Rectal smooth muscle tissue (tissue), 1 donor: ENCODE measurements around the gene TMPRSS13.

Experiments used
- H3K27ac ChIP-seq: one replicate; pipeline ENCODE4 v1.7.0; 2013; ENCODE audit warnings: low read depth, low read length, inconsistent platforms
- H3K27me3 ChIP-seq: one replicate; pipeline ENCODE4 v1.7.0; 2013; ENCODE audit warnings: low read length; ENCODE audit not compliant: control insufficient read depth, insufficient read depth
- H3K36me3 ChIP-seq: one replicate; pipeline ENCODE4 v1.7.0; 2013; ENCODE audit warnings: low read length; ENCODE audit not compliant: control insufficient read depth, insufficient read depth
- H3K4me1 ChIP-seq: one replicate; pipeline ENCODE4 v1.7.0; 2013; ENCODE audit warnings: low read length; ENCODE audit not compliant: control insufficient read depth, insufficient read depth
- H3K4me3 ChIP-seq: one replicate; pipeline ENCODE4 v1.7.0; 2013; ENCODE audit warnings: low read length
- H3K9ac ChIP-seq: one replicate; pipeline ENCODE4 v1.7.0; 2013; ENCODE audit warnings: low read length

Gene TMPRSS13

DNA sequence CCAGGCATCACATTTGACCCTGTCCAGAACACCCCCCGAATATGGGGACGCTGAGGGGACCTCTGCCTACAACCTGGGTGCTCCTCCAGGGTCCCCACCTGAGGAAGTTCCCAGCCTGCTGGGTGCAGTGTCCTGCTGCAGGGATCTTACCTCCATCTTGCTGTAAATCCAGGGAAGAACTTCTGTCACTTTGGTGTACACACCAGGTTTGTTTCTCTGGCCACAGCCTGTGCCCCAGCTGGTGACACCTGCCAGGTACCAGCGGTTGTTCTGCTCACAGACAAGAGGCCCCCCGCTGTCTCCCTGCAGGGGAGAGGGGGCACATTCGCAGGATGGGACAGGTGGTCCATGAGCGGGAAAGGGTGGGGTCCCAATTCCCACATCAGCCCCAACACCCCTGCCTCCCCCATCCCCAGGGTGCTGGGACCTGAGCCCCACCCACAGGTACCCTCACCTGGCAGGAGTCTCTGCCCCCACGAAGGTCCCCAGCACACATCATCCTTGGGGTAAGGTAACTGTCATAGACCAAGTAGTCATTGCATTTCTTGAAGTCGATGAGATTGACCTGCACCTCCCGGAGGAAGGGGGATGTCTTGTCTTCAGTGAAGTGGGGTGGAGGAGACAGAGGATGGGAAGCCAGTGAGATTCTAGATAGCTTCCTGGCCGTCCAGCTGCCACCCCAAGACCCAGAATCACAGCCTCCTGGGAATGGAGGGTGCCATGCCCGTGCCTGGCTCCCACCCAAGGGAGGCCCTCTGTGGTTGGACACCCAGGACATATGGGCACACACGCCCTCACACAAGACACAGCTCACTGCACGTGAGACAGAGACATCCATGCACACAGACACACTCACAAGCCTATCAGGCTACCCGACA, 25.5 kb downstream of the TMPRSS13 start:
- Histone ChIP-seq H3K4me1 (peaks cover 3% of the 10 kb centered on the region), H3K4me3 (no peak overlapping the region), H3K27ac (no peak overlapping the region), H3K27me3 (no peaks in the 10 kb centered on the region), H3K9ac (no peak overlapping the region), H3K36me3 (no peaks in the 10 kb centered on the region)

DNA sequence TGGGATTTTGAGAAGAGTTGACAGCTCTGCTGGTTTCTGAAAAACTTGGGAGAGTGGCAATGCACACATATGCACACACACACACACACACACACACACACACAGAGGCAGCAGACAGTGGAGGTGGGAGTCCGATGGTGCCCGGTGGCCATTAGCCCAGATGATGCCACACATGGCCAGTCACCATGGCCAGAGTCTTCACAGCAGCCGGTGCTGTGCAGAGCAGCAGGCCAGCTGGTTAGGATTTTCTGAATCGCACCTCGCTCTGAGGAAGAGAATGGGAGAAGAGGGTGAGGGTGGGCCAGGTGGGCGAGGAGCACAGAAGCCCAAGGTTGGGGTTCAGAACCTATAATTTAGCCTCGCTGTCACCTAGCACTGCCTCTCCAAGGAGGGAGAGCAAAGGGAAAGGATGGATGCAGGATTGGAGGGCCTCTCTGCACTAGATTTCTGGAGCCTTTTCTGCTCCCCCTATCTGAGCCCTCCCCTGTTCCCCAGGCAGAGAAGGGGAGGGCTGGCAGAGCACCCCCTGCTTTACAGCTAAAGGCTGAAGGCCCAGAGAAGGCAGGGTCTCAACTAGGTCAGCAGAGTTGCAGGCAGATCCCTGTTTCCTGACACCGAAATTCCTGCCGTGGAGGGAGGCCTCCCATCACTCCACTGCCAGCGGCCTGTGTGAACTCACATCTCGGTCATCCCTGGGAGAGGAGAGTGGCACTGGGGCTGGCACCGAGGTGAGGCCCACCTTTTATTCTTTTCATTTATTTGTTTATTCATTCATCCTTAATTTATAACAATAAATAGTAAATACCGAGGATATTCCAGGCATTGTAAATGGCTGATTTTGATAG, 27.0 kb downstream of the TMPRSS13 start:
- no peak overlapping the region for H3K4me3 ChIP-seq
- no peak overlapping the region for H3K9ac ChIP-seq
- no peaks in the 10 kb centered on the region for H3K36me3 ChIP-seq
- no peaks in the 10 kb centered on the region for H3K4me1 ChIP-seq
- H3K27me3 ChIP-seq: no peaks in the 10 kb centered on the region
- no peak overlapping the region for H3K27ac ChIP-seq

DNA sequence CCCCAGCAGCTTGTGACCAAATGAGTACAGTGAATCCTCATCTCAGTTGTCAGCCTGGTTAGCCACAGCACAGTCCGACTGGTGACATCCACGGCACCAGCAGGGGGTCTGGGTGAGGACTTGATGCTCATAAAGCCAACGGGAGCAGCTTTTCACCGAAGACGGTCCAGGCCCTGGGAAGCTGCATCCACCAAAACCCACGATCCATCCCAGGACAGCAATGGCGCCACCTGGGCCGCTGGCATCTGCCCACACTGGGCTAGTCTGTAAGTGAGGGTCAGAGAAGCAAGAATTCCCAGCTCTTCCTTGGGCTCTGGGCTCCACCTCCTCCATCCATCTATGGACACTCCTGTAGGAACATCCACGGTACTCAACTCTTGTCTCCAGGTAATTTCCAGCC, 27.6 kb downstream of the TMPRSS13 start:
- Histone ChIP-seq H3K4me3 (no peak overlapping the region), H3K4me1 (no peaks in the 10 kb centered on the region), H3K27ac (no peak overlapping the region), H3K36me3 (no peaks in the 10 kb centered on the region), H3K9ac (no peak overlapping the region), H3K27me3 (no peaks in the 10 kb centered on the region)

DNA sequence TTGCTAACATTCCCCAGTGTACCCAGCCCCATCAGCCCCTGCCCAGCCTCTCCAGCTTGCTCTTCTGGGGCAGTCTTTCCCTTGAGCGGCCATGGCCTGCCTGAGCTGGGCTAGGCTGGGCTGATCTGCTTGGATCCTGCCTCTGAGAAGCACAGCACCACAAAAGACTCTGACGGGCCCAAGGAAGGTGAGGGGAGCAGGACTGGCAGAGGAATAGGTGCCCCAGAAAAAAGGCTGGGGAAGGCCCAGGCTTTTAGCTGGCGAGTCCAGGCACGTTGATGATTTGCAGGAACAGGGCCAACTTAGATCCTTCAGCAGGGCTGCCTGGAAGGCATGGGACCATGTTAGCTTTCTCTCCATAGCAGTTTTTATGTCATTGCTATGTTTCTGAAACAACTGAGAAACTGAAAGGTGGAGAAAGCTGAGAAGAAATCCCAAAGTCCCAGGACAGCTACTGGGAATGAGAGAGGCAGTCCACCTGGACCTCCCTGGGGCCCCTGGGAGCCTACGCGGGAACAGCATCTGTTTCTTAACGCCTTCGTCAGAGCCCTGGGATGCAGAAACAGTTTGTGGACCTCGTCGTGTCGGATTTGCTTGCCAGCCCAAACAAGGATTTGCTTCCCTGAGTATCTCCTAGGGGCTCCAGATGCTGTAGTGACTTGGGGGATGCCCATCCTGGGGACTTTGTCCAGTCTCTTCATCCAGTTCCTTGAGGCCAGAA, 28.3 kb downstream of the TMPRSS13 start:
- Histone ChIP-seq H3K27me3 (no peaks in the 10 kb centered on the region), H3K4me3 (no peak overlapping the region), H3K27ac (no peak overlapping the region), H3K36me3 (no peaks in the 10 kb centered on the region), H3K9ac (no peak overlapping the region), H3K4me1 (no peaks in the 10 kb centered on the region)

DNA sequence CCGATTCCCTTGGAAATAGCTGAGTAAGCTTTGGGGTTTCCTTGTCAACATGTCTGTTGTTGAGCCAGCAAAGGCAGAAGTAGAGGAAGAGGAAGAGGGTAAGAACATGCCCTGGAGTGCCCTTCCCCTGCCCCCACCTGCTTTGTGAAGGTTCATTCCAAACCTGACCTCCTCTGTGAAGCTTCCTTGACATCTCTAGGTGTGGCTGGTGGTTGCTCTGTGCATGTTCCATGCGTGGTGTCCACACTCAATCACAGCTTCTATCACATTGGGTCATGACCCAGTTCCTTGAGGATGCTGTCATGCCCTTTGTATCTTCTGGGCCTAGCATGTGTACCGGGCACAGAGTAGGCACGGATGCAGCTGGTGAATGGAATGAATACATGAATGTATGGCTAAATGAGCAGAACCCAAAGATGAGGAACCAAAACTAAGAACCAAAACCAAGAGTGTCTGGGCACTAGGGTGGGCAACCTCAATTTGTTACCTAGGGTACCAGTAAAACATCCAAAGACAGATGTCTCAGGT, 29.0 kb downstream of the TMPRSS13 start:
- Histone ChIP-seq H3K36me3 (no peaks in the 10 kb centered on the region), H3K9ac (no peak overlapping the region), H3K27ac (no peak overlapping the region), H3K4me3 (no peak overlapping the region), H3K27me3 (no peaks in the 10 kb centered on the region), H3K4me1 (no peaks in the 10 kb centered on the region)

DNA sequence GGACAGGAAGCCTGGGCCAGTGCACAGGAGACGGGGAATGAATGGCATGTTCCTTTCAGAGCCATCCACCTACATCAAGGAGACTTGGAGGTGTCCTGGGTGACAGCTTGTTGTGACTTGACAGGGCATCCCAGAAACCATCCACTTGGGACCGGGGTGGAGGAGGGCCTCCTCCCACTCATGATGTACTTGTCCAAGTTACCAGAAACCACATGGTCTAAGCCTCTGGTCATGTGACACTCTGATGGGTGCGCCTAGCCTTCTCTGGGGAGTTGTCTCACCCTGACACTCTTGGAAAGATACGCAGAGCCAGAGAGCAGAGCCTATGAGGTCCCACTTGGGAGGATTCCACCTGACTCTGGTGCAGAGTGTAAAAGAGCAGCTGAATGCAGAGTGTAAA, 31.1 kb downstream of the TMPRSS13 start:
- Histone ChIP-seq H3K4me3 (no peak overlapping the region), H3K36me3 (no peaks in the 10 kb centered on the region), H3K9ac (no peak overlapping the region), H3K27ac (no peak overlapping the region), H3K4me1 (no peaks in the 10 kb centered on the region), H3K27me3 (no peaks in the 10 kb centered on the region)

DNA sequence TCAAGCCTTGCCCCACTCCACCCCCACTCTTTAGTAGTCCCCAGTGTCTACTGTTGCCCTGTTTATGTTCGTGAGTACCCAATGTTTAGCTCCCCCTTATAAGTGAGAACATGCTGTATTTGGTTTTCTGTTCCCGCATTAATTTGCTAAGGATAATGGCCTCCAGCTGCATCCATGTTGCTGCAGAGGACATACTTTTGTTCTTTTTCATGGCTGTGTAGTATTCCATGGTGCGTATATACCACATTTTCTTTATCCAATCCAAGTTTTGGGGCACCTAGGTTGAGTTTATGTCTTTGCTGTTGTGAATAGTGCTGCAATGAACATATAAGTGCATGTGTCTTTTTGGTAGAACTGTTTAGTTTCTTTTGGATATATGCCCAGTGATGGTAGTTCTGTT, 36.6 kb downstream of the TMPRSS13 start:
- H3K27ac ChIP-seq: no peak overlapping the region
- no peak overlapping the region for H3K9ac ChIP-seq
- H3K4me1 ChIP-seq: peaks cover 3% of the 10 kb centered on the region
- H3K27me3 ChIP-seq: no peaks in the 10 kb centered on the region
- H3K4me3 ChIP-seq: no peak overlapping the region
- H3K36me3 ChIP-seq: no peaks in the 10 kb centered on the region

DNA sequence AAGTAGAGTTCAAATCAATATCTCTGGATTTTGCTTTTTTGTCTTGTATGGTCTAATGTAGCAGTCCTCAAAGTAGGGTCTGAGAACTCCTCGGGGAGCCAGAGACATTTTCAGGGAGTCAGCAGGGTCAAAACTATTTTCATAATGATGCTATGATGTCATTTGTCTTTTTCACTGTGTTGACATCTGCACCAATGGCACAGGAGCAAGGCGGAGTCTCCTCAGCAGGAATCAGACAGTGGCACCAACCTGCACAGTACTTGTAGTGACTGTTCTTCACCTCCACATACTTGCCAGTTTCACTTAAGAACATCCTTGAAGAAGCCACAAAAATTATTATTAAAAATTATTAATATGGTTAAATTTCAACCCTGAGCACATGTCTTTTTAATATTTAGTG, 37.8 kb downstream of the TMPRSS13 start:
- no peaks in the 10 kb centered on the region for H3K27me3 ChIP-seq
- H3K9ac ChIP-seq: no peak overlapping the region

DNA sequence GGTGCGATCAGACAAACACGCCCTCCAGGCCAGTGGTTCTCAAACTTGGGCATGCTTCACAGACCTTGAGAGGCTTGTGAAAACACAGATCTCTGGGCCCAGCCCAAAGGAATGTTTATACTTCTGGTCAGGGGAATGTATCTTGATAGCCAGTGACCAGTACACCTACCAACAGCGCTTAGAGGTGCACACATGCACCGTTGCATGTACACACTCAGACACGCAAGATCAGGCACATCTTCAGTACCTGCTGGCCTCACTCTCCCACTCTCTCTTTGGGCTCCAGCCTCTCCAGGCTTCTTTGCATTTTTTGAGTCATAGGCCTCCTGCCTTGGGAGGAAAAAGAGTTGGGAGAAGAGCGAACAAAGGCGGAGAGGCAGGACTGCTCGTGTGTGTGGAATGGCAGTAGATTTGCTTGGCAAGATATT, 41.0 kb downstream of the TMPRSS13 start:
- no peaks in the 10 kb centered on the region for H3K27me3 ChIP-seq
- no peak overlapping the region for H3K4me3 ChIP-seq
- H3K9ac ChIP-seq: no peak overlapping the region
- H3K36me3 ChIP-seq: no peaks in the 10 kb centered on the region
- H3K4me1 ChIP-seq: peaks cover 31% of the 10 kb centered on the region
- H3K27ac ChIP-seq: no peak overlapping the region

More for the DNA sequence above, 37.8 kb downstream of the TMPRSS13 start:
- H3K36me3 ChIP-seq: no peaks in the 10 kb centered on the region
- peaks cover 6% of the 10 kb centered on the region for H3K4me1 ChIP-seq
- no peak overlapping the region for H3K4me3 ChIP-seq
- no peak overlapping the region for H3K27ac ChIP-seq

DNA sequence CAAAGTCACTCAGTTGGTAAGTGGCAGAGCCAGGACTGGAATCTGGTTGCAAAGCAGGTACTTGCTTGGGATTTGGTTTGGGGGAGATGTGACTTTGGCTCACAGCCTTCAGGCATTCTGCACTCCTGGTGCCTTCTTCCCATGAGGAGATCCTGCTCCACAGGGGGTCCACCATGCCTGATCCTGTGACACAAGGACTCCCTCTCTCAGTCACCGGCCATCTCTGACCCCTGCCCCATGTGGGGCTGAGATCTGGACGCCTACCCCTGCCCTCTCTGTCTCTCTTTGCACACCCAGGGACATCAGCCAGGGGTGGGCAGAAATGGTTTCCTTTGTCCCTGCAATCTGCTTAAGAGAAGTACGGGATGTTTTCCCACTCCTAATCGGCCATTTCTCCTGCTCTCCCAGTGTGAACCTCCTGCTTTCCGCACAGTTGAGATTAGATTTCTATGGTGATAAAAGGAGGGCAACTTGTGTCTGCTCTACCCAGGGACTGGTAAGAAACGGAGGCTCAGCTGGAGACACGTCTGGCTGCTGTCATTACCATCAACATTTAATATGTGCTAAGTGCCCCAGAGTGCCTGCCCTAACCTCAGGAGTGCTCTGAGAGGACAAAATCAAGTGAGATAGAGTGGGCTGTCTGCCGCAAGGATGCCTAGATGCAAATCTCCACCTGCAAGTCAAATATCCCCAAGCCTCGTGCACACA, 41.6 kb downstream of the TMPRSS13 start:
- Histone ChIP-seq H3K27ac (no peak overlapping the region), H3K36me3 (no peaks in the 10 kb centered on the region), H3K27me3 (no peaks in the 10 kb centered on the region), H3K4me3 (no peak overlapping the region), H3K4me1 (peaks cover 34% of the 10 kb centered on the region), H3K9ac (no peak overlapping the region)

DNA sequence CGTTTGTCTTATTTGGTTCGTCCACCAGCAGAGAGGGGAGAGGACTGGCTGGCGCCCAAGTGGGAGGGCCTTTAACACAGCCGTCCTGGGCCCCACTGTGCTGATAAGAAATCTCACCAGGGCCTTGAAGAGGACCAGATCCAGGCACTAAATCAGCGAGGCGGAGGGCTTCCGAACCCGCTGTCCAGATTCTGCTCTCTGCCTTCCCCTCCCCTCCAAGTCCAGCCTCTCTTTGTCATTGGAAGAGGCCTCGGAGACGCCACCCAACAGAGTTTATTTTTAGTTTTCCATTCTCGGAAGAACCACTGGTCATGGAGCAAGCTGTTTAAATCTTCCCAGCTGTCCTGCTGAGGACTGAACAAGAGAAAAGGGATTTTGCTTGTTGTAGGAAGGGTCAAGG, 43.4 kb downstream of the TMPRSS13 start:
- Histone ChIP-seq H3K9ac (no peak overlapping the region), H3K4me3 (peak overlapping the region; percentile 23), H3K4me1 (peaks cover 50% of the 10 kb centered on the region), H3K27me3 (no peaks in the 10 kb centered on the region), H3K27ac (peak overlapping the region; percentile 89), H3K36me3 (no peaks in the 10 kb centered on the region)
